Smooth muscle cell (in vitro differentiated cells): ENCODE results near the gene PPP1CC. TPM values are rescaled to one million over a fixed set of nuclear protein-coding genes. Genes with fewer than 3 reads are reported as not detected.

Experiments
- DNase-seq: peaks from one replicate; lab custom pipeline; 2025; ENCODE audit not compliant: unreplicated experiment; lab: John Stamatoyannopoulos, UW
- H2AFZ ChIP-seq: fragments of 200-600 bp; sonication (generic); 2 replicates; pipeline ENCODE4 v1.6.0; 2016; ENCODE audit warnings: antibody characterized with exemption, low read depth, mild to moderate bottlenecking
- H3F3A ChIP-seq: fragments of 200-600 bp; sonication (generic); 2 replicates; pipeline ENCODE4 v1.6.0; 2017; ENCODE audit warnings: antibody characterized with exemption, low read depth
- H3K27ac ChIP-seq: fragments of 200-600 bp; sonication (generic); 2 replicates; pipeline ENCODE4 v1.5.1; 2016; ENCODE audit warnings: low read depth, mild to moderate bottlenecking
- H3K27me3 ChIP-seq: fragments of 200-600 bp; sonication (generic); 2 replicates; pipeline ENCODE4 v1.6.1; 2016; ENCODE audit warnings: low read depth, mild to moderate bottlenecking
- H3K36me3 ChIP-seq: fragments of 200-600 bp; sonication (generic); 2 replicates; pipeline ENCODE4 v1.5.1; 2016; ENCODE audit warnings: low read depth
- H3K4me1 ChIP-seq: fragments of 200-600 bp; sonication (generic); 2 replicates; pipeline ENCODE4 v1.5.1; 2016; ENCODE audit warnings: low read depth
- H3K4me2 ChIP-seq: fragments of 200-600 bp; sonication (generic); 2 replicates; pipeline ENCODE4 v1.6.0; 2016; ENCODE audit warnings: mild to moderate bottlenecking
- H3K4me3 ChIP-seq: fragments of 200-600 bp; sonication (generic); 2 replicates; pipeline ENCODE4 v1.5.1; 2016; ENCODE audit warnings: mild to moderate bottlenecking
- H3K79me2 ChIP-seq: fragments of 200-600 bp; sonication (generic); 2 replicates; pipeline ENCODE4 v1.6.0; 2016; ENCODE audit warnings: low read depth, mild to moderate bottlenecking
- H3K9ac ChIP-seq: fragments of 200-600 bp; sonication (generic); 2 replicates; pipeline ENCODE4 v1.6.0; 2016; ENCODE audit warnings: low read depth
- H3K9me3 ChIP-seq: fragments of 200-600 bp; sonication (generic); replicated peaks from 2 replicates; pipeline ENCODE4 v1.5.1; 2016; ENCODE audit warnings: low read depth
- H4K20me1 ChIP-seq: fragments of 200-600 bp; sonication (generic); 2 replicates; pipeline ENCODE4 v1.6.0; 2016; ENCODE audit warnings: low read depth
- WGBS: methylation state at CpG from one replicate; pipeline ENCODE4 v1.1.7; 2016; ENCODE audit warnings: low lambda C conversion rate; 5-methylcytosine and 5-hydroxymethylcytosine counted together
- polyA plus RNA-seq: library from polyadenylated mRNA; unstranded; fragments of >200 nt; fragmentation: Nextera tagmentation; extraction: Ambion mirVana; gene quantifications from 2 replicates; pipeline ENCODE4 v1.2.1, GENCODE V29; 2016
- total RNA-seq: library from RNA; depleted of rRNA; stranded (reverse); fragments of >200 nt; gene quantifications from 2 replicates; pipeline ENCODE4 v1.2.3, GENCODE V29; 2014
- TF ChIP-seq, protein P1 (sequence below): fragments of 200-600 bp; sonication (generic); IDR thresholded peaks from 2 replicates; pipeline ENCODE4 v1.5.1; 2017; ENCODE audit warnings: borderline replicate concordance, mild to moderate bottlenecking, antibody characterized with exemption; ENCODE audit not compliant: insufficient read depth, poor library complexity, severe bottlenecking

PPP1CC gene
- total and polyA plus RNA-seq, 2 experiments from 2014 or later: 34.9 to 105 TPM

DNA sequence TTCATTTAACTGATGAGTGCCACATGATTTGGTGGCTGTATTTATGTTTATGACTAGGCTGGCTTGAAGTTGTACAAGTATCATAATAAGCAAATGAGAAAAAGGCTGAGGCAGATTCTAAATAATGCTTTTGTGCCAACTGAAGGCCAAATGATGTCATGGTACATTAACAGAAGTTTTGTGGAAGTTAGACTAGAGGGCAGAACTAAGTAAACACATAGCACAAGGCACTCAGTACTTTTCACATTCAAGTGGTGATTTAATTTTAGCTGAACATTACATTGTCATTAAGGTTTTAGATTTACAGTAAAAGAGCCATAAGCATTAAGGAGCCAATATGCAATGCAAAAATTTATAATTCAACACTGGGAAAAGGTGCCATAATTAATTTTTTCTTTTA lies 21.1 kb downstream of the PPP1CC start:
- H3K4me3 ChIP-seq: no peak overlapping the region
- DNase-seq: no peak
- H3K79me2 ChIP-seq: peaks cover 11% of the 10 kb centered on the region
- H3K9ac ChIP-seq: no peak overlapping the region
- no peaks in the 10 kb centered on the region for H3K9me3 ChIP-seq
- H3K27ac ChIP-seq: no peak overlapping the region
- H3K4me2 ChIP-seq: no peak overlapping the region
- H3F3A ChIP-seq: peaks cover 9% of the 10 kb centered on the region
- no peak overlapping the region for H2AFZ ChIP-seq
- H3K4me1 ChIP-seq: no peaks in the 10 kb centered on the region
- H3K27me3 ChIP-seq: no peaks in the 10 kb centered on the region
- TF ChIP-seq, protein P1, sequence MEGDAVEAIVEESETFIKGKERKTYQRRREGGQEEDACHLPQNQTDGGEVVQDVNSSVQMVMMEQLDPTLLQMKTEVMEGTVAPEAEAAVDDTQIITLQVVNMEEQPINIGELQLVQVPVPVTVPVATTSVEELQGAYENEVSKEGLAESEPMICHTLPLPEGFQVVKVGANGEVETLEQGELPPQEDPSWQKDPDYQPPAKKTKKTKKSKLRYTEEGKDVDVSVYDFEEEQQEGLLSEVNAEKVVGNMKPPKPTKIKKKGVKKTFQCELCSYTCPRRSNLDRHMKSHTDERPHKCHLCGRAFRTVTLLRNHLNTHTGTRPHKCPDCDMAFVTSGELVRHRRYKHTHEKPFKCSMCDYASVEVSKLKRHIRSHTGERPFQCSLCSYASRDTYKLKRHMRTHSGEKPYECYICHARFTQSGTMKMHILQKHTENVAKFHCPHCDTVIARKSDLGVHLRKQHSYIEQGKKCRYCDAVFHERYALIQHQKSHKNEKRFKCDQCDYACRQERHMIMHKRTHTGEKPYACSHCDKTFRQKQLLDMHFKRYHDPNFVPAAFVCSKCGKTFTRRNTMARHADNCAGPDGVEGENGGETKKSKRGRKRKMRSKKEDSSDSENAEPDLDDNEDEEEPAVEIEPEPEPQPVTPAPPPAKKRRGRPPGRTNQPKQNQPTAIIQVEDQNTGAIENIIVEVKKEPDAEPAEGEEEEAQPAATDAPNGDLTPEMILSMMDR: no peak
- H3K36me3 ChIP-seq: peaks cover 42% of the 10 kb centered on the region
- peaks cover 38% of the 10 kb centered on the region for H4K20me1 ChIP-seq

DNA sequence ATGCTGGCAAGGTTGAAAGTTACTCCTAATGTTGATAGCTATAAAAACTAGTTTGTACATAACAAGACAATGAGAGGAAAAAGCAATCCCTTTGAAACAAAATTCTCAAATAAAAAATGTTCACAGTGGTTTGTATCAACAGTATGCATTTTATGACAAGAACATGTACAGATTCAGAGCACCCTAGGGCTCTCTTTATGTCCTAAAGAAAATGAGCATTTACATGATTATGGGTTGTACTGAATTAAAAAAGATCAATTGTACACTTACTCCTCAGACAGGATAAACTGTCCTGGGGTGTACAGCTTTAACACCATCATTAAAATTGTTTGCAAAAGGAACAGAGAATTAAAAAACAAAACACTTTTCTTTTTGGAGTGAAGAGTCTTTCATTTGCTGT lies 22.2 kb downstream of the PPP1CC start:
- Histone ChIP-seq H3F3A (peaks cover 9% of the 10 kb centered on the region), H3K4me1 (no peaks in the 10 kb centered on the region), H3K9me3 (no peaks in the 10 kb centered on the region), H3K27me3 (no peaks in the 10 kb centered on the region), H3K4me3 (no peak overlapping the region), H3K36me3 (peaks cover 42% of the 10 kb centered on the region), H2AFZ (no peak overlapping the region), H3K9ac (no peak overlapping the region), H3K79me2 (peaks cover 7% of the 10 kb centered on the region), H3K4me2 (no peak overlapping the region), H4K20me1 (peaks cover 28% of the 10 kb centered on the region), H3K27ac (no peak overlapping the region)
- TF ChIP-seq, protein P1: no peak
- no peak for DNase-seq

DNA sequence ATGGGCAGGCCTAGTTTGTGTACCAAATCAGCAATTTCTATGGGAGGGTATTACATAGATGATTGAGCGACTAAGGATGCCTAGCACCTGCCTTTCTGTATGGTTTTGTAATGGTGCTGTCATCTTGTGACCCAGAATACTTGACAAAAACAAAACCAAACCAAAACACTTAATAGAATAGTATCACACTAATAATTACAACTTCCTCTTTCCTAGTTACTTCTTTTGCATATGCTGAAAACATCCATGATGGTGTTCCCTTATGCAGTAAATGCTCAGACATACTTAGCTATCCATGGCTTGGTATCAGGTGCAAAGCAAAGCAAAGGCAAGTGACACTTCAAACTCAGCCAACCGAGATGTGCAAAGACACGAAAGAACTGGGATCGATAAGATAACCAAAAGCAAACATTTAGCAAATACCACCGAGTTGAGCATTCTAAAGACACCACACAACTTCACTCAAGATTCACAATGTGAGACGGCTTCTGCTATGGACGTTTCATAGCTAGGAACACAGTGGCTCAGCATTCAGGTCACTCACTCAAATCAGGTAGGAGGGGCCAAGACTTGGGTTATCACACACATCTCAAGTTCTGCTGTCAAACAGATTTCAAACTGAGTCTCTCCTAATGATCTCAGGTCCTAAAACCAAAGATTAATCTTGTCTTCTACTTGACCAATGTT lies 24.3 kb downstream of the PPP1CC start:
- H3K27me3 ChIP-seq: no peaks in the 10 kb centered on the region
- no peak for DNase-seq
- no peak overlapping the region for H3K9ac ChIP-seq
- H3F3A ChIP-seq: peaks cover 9% of the 10 kb centered on the region
- peaks cover 3% of the 10 kb centered on the region for H3K79me2 ChIP-seq
- no peak overlapping the region for H2AFZ ChIP-seq
- H3K9me3 ChIP-seq: no peaks in the 10 kb centered on the region
- TF ChIP-seq, protein P1: no peak
- no peak overlapping the region for H3K4me2 ChIP-seq
- no peaks in the 10 kb centered on the region for H3K4me1 ChIP-seq
- H3K36me3 ChIP-seq: peaks cover 38% of the 10 kb centered on the region
- H4K20me1 ChIP-seq: peaks cover 16% of the 10 kb centered on the region
- no peak overlapping the region for H3K27ac ChIP-seq
- WGBS: 98% methylated on average over 7 of the region's 7 CpGs
- H3K4me3 ChIP-seq: no peak overlapping the region

DNA sequence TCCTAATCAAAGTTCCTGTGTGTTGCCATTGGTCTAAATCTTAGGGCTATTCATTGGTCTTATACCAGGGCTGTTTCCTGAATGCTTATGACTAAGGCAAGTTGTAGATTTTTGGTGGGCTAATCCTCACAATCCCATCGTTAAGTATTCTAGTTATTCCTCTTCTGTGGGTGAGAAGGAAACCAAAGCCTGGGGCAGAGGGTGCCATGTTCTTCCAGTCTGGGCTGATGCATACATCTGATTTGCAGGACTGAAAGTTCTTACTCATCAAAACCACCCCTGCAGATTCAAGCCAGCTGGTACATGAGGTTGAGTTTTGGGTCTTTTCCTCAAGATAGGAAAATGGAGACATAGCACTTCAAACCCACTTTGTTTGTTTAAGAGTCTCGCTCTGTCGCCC lies 25.7 kb downstream of the PPP1CC start:
- H3F3A ChIP-seq: peaks cover 9% of the 10 kb centered on the region
- no peaks in the 10 kb centered on the region for H3K79me2 ChIP-seq
- TF ChIP-seq, protein P1: no peak
- no peaks in the 10 kb centered on the region for H3K9me3 ChIP-seq
- peaks cover 34% of the 10 kb centered on the region for H3K36me3 ChIP-seq
- H2AFZ ChIP-seq: no peak overlapping the region
- no peak overlapping the region for H3K4me2 ChIP-seq
- peaks cover 11% of the 10 kb centered on the region for H4K20me1 ChIP-seq
- 81% methylated on average over 3 of the region's 3 CpGs for WGBS
- H3K27me3 ChIP-seq: no peaks in the 10 kb centered on the region
- no peak for DNase-seq
- no peak overlapping the region for H3K27ac ChIP-seq
- no peak overlapping the region for H3K9ac ChIP-seq
- no peak overlapping the region for H3K4me3 ChIP-seq
- H3K4me1 ChIP-seq: no peaks in the 10 kb centered on the region
